SK-N-SH (cell line): ENCODE measurements around the gene PPP2R1A. TPM values are rescaled to one million over a fixed set of nuclear protein-coding genes. Genes with fewer than 3 reads are reported as not detected.

Experiments used
- CTCF ChIA-PET: fragments of 300-600, 350-600 bp; formaldehyde crosslinking; extraction: SDS; loops from one replicate; lab custom pipeline; 2021; lab: Yijun Ruan, JAX
- POLR2A ChIA-PET: fragments of 350-600 bp; sonication (Branson Sonifier 250); formaldehyde crosslinking; extraction: SDS; loops from one replicate; lab custom pipeline; 2020; ENCODE audit warnings: antibody characterized with exemption, inconsistent platforms; lab: Yijun Ruan, JAX
- DNase-seq: peaks from one replicate; pipeline ENCODE4 v3.0.0; 2012
- H2AFZ ChIP-seq: fragments of 200-600 bp; sonication (generic); 2 replicates; pipeline ENCODE4 v1.8.1; 2016; ENCODE audit warnings: antibody characterized with exemption, mild to moderate bottlenecking, low read depth
- H3F3A ChIP-seq: fragments of 200-600 bp; sonication (generic); replicated peaks from 2 replicates; pipeline ENCODE3; 2016; ENCODE audit warnings: antibody characterized with exemption, mild to moderate bottlenecking; ENCODE audit not compliant: insufficient read depth
- H3K27ac ChIP-seq, 2 experiments: fragments of 200-500 bp in 1 of 2; fragments of 200-600 bp in 1 of 2; sonication (Bioruptor generic) in 1 of 2; sonication (generic), shearing (Covaris generic) in 1 of 2; 2 replicates each; pipeline versions ENCODE4 v1.5.1 to v1.6.1; 2014 to 2016; ENCODE audit warnings: low read depth in 2 of 2, inconsistent platforms in 1 of 2, low read length in 1 of 2, mild to moderate bottlenecking in 1 of 2, mixed read lengths in 1 of 2
- H3K27me3 ChIP-seq: fragments of 200-600 bp; sonication (generic), shearing (Covaris generic); 2 replicates; pipeline ENCODE4 v1.6.1; 2016; ENCODE audit warnings: mixed run types; ENCODE audit not compliant: insufficient read depth
- H3K36me3 ChIP-seq, 2 experiments: fragments of 200-500 bp in 1 of 2; fragments of 200-600 bp in 1 of 2; sonication (Bioruptor generic) in 1 of 2; sonication (generic) in 1 of 2; replicated peaks in 1 of 2; 2 replicates each; pipeline versions ENCODE3 to v1.5.1; 2014 to 2016; ENCODE audit warnings: low read length in 1 of 2, mild to moderate bottlenecking in 1 of 2; ENCODE audit not compliant: insufficient read depth in 2 of 2, control insufficient read depth in 1 of 2
- H3K4me1 ChIP-seq, 2 experiments: fragments of 200-500 bp in 1 of 2; fragments of 200-600 bp in 1 of 2; sonication (Bioruptor generic) in 1 of 2; sonication (generic), shearing (Covaris generic) in 1 of 2; 2 replicates each; pipeline versions ENCODE4 v1.5.1 to v1.6.1; 2014 to 2016; ENCODE audit warnings: low read depth in 1 of 2, low read length in 1 of 2, mixed run types in 1 of 2; ENCODE audit not compliant: insufficient read depth in 2 of 2, control insufficient read depth in 1 of 2
- H3K4me2 ChIP-seq: fragments of 200-600 bp; sonication (generic), shearing (Covaris generic); 2 replicates; pipeline ENCODE4 v1.6.1; 2017; ENCODE audit warnings: mixed run types
- H3K4me3 ChIP-seq, 2 experiments: fragments of 200-500 bp in 1 of 2; fragments of 200-600 bp in 1 of 2; sonication (Bioruptor generic) in 1 of 2; sonication (generic), shearing (Covaris generic) in 1 of 2; 2 replicates each; pipeline versions ENCODE4 v1.5.1 to v1.8.1; 2014 to 2016; ENCODE audit warnings: low read depth in 2 of 2, inconsistent platforms in 1 of 2, low read length in 1 of 2, mild to moderate bottlenecking in 1 of 2, mixed read lengths in 1 of 2, moderate library complexity in 1 of 2
- H3K79me2 ChIP-seq: fragments of 200-600 bp; sonication (generic); 2 replicates; pipeline ENCODE4 v1.8.1; 2017; ENCODE audit warnings: mild to moderate bottlenecking; ENCODE audit not compliant: insufficient read depth
- H3K9ac ChIP-seq: fragments of 200-600 bp; sonication (generic); 2 replicates; pipeline ENCODE4 v1.6.1; 2017; ENCODE audit warnings: mixed run types
- H3K9me2 ChIP-seq: fragments of 200-600 bp; sonication (generic); 2 replicates; pipeline ENCODE4 v1.6.1; 2017; ENCODE audit warnings: mixed run types
- H3K9me3 ChIP-seq: fragments of 200-600 bp; sonication (generic); 2 replicates; pipeline ENCODE4 v1.6.1; 2017; ENCODE audit warnings: mixed run types, mild to moderate bottlenecking, moderate library complexity
- H4K20me1 ChIP-seq: fragments of 200-600 bp; sonication (generic); 2 replicates; pipeline ENCODE4 v1.6.1; 2017; ENCODE audit warnings: mild to moderate bottlenecking, mixed run types; ENCODE audit not compliant: insufficient read depth
- ELF1 ChIP-seq: IDR thresholded peaks from 2 replicates; pipeline ENCODE4 v1.4.0; 2012
- EP300 ChIP-seq, 2 experiments: IDR thresholded peaks; 2 replicates each; pipeline versions ENCODE4 v1.4.0 to v1.6.1; 2012; ENCODE audit warnings: borderline replicate concordance in 1 of 2, low read depth in 1 of 2, low read length in 1 of 2
- FOSL2 ChIP-seq: IDR thresholded peaks from 2 replicates; pipeline ENCODE4 v1.4.0; 2012; ENCODE audit warnings: low read depth, mild to moderate bottlenecking, moderate library complexity, borderline replicate concordance
- GABPA ChIP-seq: IDR thresholded peaks from 2 replicates; pipeline ENCODE4 v1.4.0; 2012; ENCODE audit warnings: low read depth, mild to moderate bottlenecking
- MEF2A ChIP-seq: IDR thresholded peaks from 2 replicates; pipeline ENCODE4 v1.4.0; 2012; ENCODE audit warnings: low read depth, borderline replicate concordance
- MXI1 ChIP-seq: IDR thresholded peaks from 2 replicates; pipeline ENCODE4 v1.6.1; 2012; ENCODE audit warnings: mild to moderate bottlenecking, low read depth, low read length, improper control_type of control experiment
- NRF1 ChIP-seq: IDR thresholded peaks from 2 replicates; pipeline ENCODE4 v1.6.1; 2012; ENCODE audit warnings: low read depth, mild to moderate bottlenecking, low read length
- POLR2AphosphoS5 ChIP-seq: IDR thresholded peaks from 2 replicates; pipeline ENCODE4 v1.6.1; 2012; ENCODE audit warnings: low read depth, low read length
- RFX5 ChIP-seq: IDR thresholded peaks from 2 replicates; pipeline ENCODE4 v1.6.1; 2012; ENCODE audit warnings: mild to moderate bottlenecking, improper control_type of control experiment, low read length
- SIN3A ChIP-seq: IDR thresholded peaks from 2 replicates; pipeline ENCODE4 v1.6.1; 2012; ENCODE audit warnings: low read depth, mild to moderate bottlenecking, low read length, moderate library complexity, borderline replicate concordance
- TAF1 ChIP-seq: IDR thresholded peaks from 2 replicates; pipeline ENCODE4 v1.6.1; 2012; ENCODE audit warnings: low read depth, mild to moderate bottlenecking, low read length, moderate library complexity, borderline replicate concordance
- TEAD4 ChIP-seq: IDR thresholded peaks from 2 replicates; pipeline ENCODE4 v1.4.0; 2012; ENCODE audit warnings: mild to moderate bottlenecking, borderline replicate concordance; ENCODE audit not compliant: insufficient read depth
- YY1 ChIP-seq: IDR thresholded peaks from 2 replicates; pipeline ENCODE4 v1.4.0; 2012; ENCODE audit warnings: low read depth, mild to moderate bottlenecking
- WGBS: methylation state at CpG from one replicate; pipeline ENCODE4 v1.1.6; 2017; ENCODE audit warnings: low lambda C conversion rate; 5-methylcytosine and 5-hydroxymethylcytosine counted together
- polyA plus RNA-seq, 3 experiments: library from polyadenylated mRNA; depleted of rRNA; stranded (reverse); fragments of >200 nt; gene quantifications; 2 replicates each; pipeline ENCODE4 v1.2.3, GENCODE V29; 2012
- TF ChIP-seq, protein P1 (sequence below): IDR thresholded peaks from 2 replicates; pipeline ENCODE4 v1.6.1; 2012; ENCODE audit warnings: mild to moderate bottlenecking, low read depth, low read length, moderate library complexity
- TF ChIP-seq, protein P2 (sequence below): IDR thresholded peaks from 2 replicates; pipeline ENCODE4; 2012
- TF ChIP-seq, protein P3 (sequence below): IDR thresholded peaks from 2 replicates; pipeline ENCODE4 v1.4.0; 2012; ENCODE audit warnings: low read depth

Gene PPP2R1A
- polyA plus RNA-seq, 1 of the 3 experiments (the other 2 are of a cell fraction): 163 TPM

DNA sequence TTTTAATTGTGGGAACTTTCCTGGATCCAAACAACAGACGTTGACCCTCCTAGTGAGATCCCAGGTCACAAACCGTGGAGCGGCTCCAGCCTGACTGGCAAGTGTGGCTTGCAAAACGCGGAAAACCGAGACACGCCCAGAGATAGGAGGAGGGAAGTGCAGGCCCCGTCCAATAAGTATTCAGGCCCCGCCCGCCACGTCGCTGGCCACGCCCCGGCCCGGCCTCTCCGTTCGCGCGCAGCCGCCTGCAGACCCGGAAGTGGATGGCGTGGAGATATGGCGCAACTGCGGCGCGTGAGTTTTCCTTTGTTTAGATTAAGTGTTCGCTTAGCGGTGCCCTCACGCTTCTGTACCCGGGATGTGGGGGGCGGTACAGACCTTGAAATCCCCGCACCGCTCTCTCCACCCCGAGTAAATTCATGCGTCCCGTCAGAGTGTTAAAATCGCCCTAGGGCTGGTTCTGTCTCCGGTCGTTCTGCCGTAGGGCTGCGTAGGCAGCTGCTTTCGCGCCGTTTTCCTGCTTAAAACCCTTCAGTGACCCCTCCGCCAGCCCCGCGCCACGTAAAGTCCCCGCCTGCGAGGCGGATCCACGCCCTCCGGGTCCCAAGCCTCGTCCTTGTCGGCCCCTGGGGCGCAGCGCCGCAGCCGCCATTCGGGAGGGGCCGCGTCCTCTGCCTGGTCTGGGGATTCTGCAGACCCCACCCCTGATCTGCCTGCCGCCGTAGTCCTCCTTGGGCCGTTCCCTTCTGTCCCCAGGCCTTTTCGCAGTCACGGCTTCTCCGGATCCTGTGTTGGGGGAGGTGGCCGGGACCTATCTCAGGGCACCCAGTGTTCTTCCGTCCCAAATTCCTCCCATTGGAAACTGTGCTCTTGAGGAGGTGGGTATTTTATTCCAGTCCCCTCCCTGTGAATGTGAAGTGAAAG is 79.7 kb downstream of the PPP2R1A start, which contains the start of gene ZNF766:
Gene ZNF766, plus strand, starts transcription at position 250 of the 924 bp plus-strand sequence. Its CDS starts 27 bp downstream, at position 277.
- Histone ChIP-seq H3K4me2 (peak within 1 kb of the TSS; percentile 79), H2AFZ (peak within 1 kb of the TSS; percentile 92), H3K4me1 (peaks cover 0 to 2% of the 10 kb centered on the region in 2 experiments; a peak in 1 of 4 replicates), H4K20me1 (no peaks in the 10 kb centered on the region), H3K9me2 (no peaks in the 10 kb centered on the region), H3K27ac (peak within 1 kb of the TSS; percentile 90 to 94), H3K9me3 (no peaks in the 10 kb centered on the region), H3K9ac (peak within 1 kb of the TSS; percentile 99), H3K27me3 (no peaks in the 10 kb centered on the region), H3K36me3 (peaks cover 0 to 30% of the 10 kb centered on the region in 2 experiments), H3F3A (no peaks in the 10 kb centered on the region), H3K79me2 (peaks cover 52% of the 10 kb centered on the region), H3K4me3 (peak within 1 kb of the TSS; percentile 85 to 91)
- peak; percentile 96 for DNase-seq
- ChIA-PET CTCF (no interaction called here), POLR2A (no interaction called here)
- TF ChIP-seq NRF1: peak; percentile 83
- peak; percentile 91 for TF ChIP-seq POLR2AphosphoS5
- peak; percentile 46; the same call in 1 of the 2 replicates for TF ChIP-seq RFX5
- TF ChIP-seq ELF1: peak; percentile 97
- peak; percentile 74 for TF ChIP-seq YY1
- TF ChIP-seq, protein P1, sequence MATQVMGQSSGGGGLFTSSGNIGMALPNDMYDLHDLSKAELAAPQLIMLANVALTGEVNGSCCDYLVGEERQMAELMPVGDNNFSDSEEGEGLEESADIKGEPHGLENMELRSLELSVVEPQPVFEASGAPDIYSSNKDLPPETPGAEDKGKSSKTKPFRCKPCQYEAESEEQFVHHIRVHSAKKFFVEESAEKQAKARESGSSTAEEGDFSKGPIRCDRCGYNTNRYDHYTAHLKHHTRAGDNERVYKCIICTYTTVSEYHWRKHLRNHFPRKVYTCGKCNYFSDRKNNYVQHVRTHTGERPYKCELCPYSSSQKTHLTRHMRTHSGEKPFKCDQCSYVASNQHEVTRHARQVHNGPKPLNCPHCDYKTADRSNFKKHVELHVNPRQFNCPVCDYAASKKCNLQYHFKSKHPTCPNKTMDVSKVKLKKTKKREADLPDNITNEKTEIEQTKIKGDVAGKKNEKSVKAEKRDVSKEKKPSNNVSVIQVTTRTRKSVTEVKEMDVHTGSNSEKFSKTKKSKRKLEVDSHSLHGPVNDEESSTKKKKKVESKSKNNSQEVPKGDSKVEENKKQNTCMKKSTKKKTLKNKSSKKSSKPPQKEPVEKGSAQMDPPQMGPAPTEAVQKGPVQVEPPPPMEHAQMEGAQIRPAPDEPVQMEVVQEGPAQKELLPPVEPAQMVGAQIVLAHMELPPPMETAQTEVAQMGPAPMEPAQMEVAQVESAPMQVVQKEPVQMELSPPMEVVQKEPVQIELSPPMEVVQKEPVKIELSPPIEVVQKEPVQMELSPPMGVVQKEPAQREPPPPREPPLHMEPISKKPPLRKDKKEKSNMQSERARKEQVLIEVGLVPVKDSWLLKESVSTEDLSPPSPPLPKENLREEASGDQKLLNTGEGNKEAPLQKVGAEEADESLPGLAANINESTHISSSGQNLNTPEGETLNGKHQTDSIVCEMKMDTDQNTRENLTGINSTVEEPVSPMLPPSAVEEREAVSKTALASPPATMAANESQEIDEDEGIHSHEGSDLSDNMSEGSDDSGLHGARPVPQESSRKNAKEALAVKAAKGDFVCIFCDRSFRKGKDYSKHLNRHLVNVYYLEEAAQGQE: 0 out of 2 replicates have a peak, but pooled peaks have one; percentile 10
- TF ChIP-seq EP300 (IDR thresholded peaks at IDR 0.05; ENCODE audit: borderline replicate concordance in 1 of 2, low read depth in 1 of 2, low read length in 1 of 2): no peak
- peak; percentile 65 for TF ChIP-seq GABPA
- TF ChIP-seq TAF1: peak; percentile 90
- TF ChIP-seq, protein P2, sequence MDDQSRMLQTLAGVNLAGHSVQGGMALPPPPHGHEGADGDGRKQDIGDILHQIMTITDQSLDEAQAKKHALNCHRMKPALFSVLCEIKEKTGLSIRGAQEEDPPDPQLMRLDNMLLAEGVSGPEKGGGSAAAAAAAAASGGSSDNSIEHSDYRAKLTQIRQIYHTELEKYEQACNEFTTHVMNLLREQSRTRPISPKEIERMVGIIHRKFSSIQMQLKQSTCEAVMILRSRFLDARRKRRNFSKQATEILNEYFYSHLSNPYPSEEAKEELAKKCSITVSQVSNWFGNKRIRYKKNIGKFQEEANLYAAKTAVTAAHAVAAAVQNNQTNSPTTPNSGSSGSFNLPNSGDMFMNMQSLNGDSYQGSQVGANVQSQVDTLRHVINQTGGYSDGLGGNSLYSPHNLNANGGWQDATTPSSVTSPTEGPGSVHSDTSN: peak; percentile 37; the same call in 1 of the 2 replicates
- TF ChIP-seq, protein P3, sequence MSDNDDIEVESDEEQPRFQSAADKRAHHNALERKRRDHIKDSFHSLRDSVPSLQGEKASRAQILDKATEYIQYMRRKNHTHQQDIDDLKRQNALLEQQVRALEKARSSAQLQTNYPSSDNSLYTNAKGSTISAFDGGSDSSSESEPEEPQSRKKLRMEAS: peak; percentile 90
- peak; percentile 78 for TF ChIP-seq SIN3A
- peak; percentile 93 for TF ChIP-seq MXI1
- no peak for TF ChIP-seq FOSL2
- TF ChIP-seq TEAD4: no peak
- no peak for TF ChIP-seq MEF2A
- 2% methylated on average over 18 of the region's 70 CpGs for WGBS
